Left ventricle myocardium superior (tissue), 1 donor: Measurements from ENCODE around the gene DKC1. TPM values are rescaled to one million over a fixed set of nuclear protein-coding genes. Genes with fewer than 3 reads are reported as not detected.
A peak's percentile ranks its signal among the peaks of the same experiment; 100 is the strongest.

ENCODE experiments used
- ATAC-seq: fragments of 200-7000 bp; cut with Tn5 transposase; one replicate; pipeline ENCODE4 v1.9.1; 2020; ENCODE audit warnings: mild to moderate bottlenecking, moderate library complexity
- DNase-seq: peaks from one replicate; pipeline ENCODE4 v3.0.0-alpha.2; 2020
- intact Hi-C: fragments of 100-400 bp; cut with micrococcal nuclease; formaldehyde crosslinking; loops from one replicate; pipeline ENCODE4 v1.11.0; 2022
- long read RNA-seq: library from polyadenylated mRNA; unstranded; transcript quantifications from one replicate; pipeline ENCODE4 v2.0.0, GENCODE V29; 2021
- total RNA-seq: library from RNA; stranded (reverse); fragmentation: NEBNext Ultra II Directional; extraction: Animal tissue kit (Norgen Biotek cat#: 25700); gene quantifications from one replicate; pipeline ENCODE4 v1.2.1, GENCODE V29; 2021
- donor health status: DM: no; HTN: yes; CAD: no; lungs with severe emphysema.

DKC1 gene
- 24.1 TPM for total RNA-seq
- long read RNA-seq, transcript DKC1-201 (15 exons, 2,577 nt) = major isoform, 21 of 40 reads
- long read RNA-seq, partial matches to known transcripts = 19 of 40 reads
- long read RNA-seq, other reads (novel, unspliced or antisense) = 0 of 40 reads

GRCh38 chrX:154762537-154763296 is at the start of gene DKC1:
Gene DKC1 (plus strand): TSS chrX:154762864. CDS start chrX:154762966, 102 bp downstream.
- ATAC-seq = peak; percentile 99
- intact Hi-C loops = no loop called here
- DNase-seq = peak; percentile 98

- ATAC-seq (peak; percentile 72), DNase-seq (no peak)
- intact Hi-C loops = no loop called here
Observed at GRCh38 chrX:154714925-154715324, 47.7 kb upstream of the DKC1 start.

GRCh38 chrX:154715825-154716224 is 46.8 kb upstream of the DKC1 start:
- intact Hi-C loops = no loop called here
- DNase-seq = no peak

GRCh38 chrX:154717824-154718223 is 44.8 kb upstream of the DKC1 start:
- intact Hi-C loops = no loop called here
- DNase-seq (no peak), ATAC-seq (no peak)

More at GRCh38 chrX:154715825-154716224, 46.8 kb upstream of the DKC1 start:
- no peak for ATAC-seq

- DNase-seq = no peak
- peak; percentile 43 for ATAC-seq
- intact Hi-C loops = no loop called here
Observed at GRCh38 chrX:154718616-154719015, 44.0 kb upstream of the DKC1 start.

GRCh38 chrX:154719132-154719675 is 43.5 kb upstream of the DKC1 start:
- intact Hi-C loops = no loop called here
- DNase-seq = no peak
- ATAC-seq = peak; percentile 34

- ATAC-seq (no peak), DNase-seq (no peak)
- intact Hi-C loops = no loop called here
Observed at GRCh38 chrX:154720067-154720466, 42.6 kb upstream of the DKC1 start.

- intact Hi-C loops = no loop called here
- DNase-seq = no peak
- ATAC-seq = no peak
Observed at GRCh38 chrX:154721155-154721554, 41.5 kb upstream of the DKC1 start.

GRCh38 chrX:154724993-154725756 is 37.5 kb upstream of the DKC1 start:
- intact Hi-C loops = no loop called here
- DNase-seq = no peak
- ATAC-seq = no peak

- ATAC-seq = peak; percentile 3
- DNase-seq = no peak
- intact Hi-C loops = no loop called here
Observed at GRCh38 chrX:154727418-154727817, 35.2 kb upstream of the DKC1 start.

GRCh38 chrX:154727871-154728270 is 34.8 kb upstream of the DKC1 start:
- DNase-seq = peak; percentile 66
- intact Hi-C loops = no loop called here
- ATAC-seq = peak; percentile 55

GRCh38 chrX:154728431-154729190 is 34.1 kb upstream of the DKC1 start:
- intact Hi-C loops = no loop called here
- peak; percentile 15 for ATAC-seq
- no peak for DNase-seq

- ATAC-seq (peak; percentile 56), DNase-seq (no peak)
- intact Hi-C loops = no loop called here
Observed at GRCh38 chrX:154729439-154729838, 33.2 kb upstream of the DKC1 start.

GRCh38 chrX:154730253-154730891 is 32.3 kb upstream of the DKC1 start:
- ATAC-seq = peak; percentile 30
- intact Hi-C loops = no loop called here
- peak; percentile 38 for DNase-seq

GRCh38 chrX:154731184-154731583 is 31.5 kb upstream of the DKC1 start:
- DNase-seq (no peak), ATAC-seq (no peak)
- intact Hi-C loops = no loop called here

GRCh38 chrX:154731881-154732280 is 30.8 kb upstream of the DKC1 start:
- DNase-seq (no peak), ATAC-seq (peak; percentile 51)
- intact Hi-C loops = no loop called here

- intact Hi-C loops = no loop called here
- DNase-seq = no peak
- ATAC-seq = no peak
Observed at GRCh38 chrX:154732421-154733065, 30.1 kb upstream of the DKC1 start.

GRCh38 chrX:154733066-154733425 is 29.6 kb upstream of the DKC1 start:
- intact Hi-C loops = no loop called here
- DNase-seq (no peak), ATAC-seq (no peak)
